Left ventricle myocardium inferior (tissue), 1 donor: ENCODE results near the gene BPIFA1. TPM values are rescaled to one million over a fixed set of nuclear protein-coding genes. Genes with fewer than 3 reads are reported as not detected.

Experiments used
- DNase-seq: peaks from one replicate; pipeline ENCODE4 v3.0.0-alpha.2; 2020
- H3K27ac ChIP-seq: fragments of 200-600 bp; replicated peaks from 2 replicates; pipeline ENCODE4 v1.8.0; 2021
- H3K27me3 ChIP-seq: fragments of 200-600 bp; 2 replicates; pipeline ENCODE4 v1.8.0; 2021; ENCODE audit warnings: low read depth
- H3K36me3 ChIP-seq: fragments of 200-600 bp; 2 replicates; pipeline ENCODE4 v1.8.0; 2021
- H3K4me1 ChIP-seq: fragments of 200-600 bp; 2 replicates; pipeline ENCODE4 v1.8.0; 2021
- H3K4me3 ChIP-seq: fragments of 200-600 bp; 2 replicates; pipeline ENCODE4 v1.8.0; 2021; ENCODE audit warnings: mild to moderate bottlenecking, moderate library complexity
- H3K9me3 ChIP-seq: fragments of 200-600 bp; replicated peaks from 2 replicates; pipeline ENCODE4 v1.8.0; 2021
- CTCF ChIP-seq: fragments of 200-600 bp; IDR thresholded peaks from 2 replicates; pipeline ENCODE4 v1.8.0; 2021; ENCODE audit warnings: antibody characterized with exemption, mild to moderate bottlenecking, borderline replicate concordance
- intact Hi-C: fragments of 100-400 bp; cut with micrococcal nuclease; formaldehyde crosslinking; loops from one replicate; pipeline ENCODE4 v1.11.0; 2022
- total RNA-seq: library from RNA; stranded (reverse); fragmentation: NEBNext Ultra II Directional; extraction: Animal tissue kit (Norgen Biotek cat#: 25700); gene quantifications from one replicate; pipeline ENCODE4 v1.2.1, GENCODE V29; 2021
- donor health status: DM: no; HTN: yes; CAD: no; lungs with severe emphysema.

Gene BPIFA1
- total RNA-seq, 1 donor from 2014 or later, result not detected

- H3K4me3 ChIP-seq, result no peak overlapping the region
- no peaks in the 10 kb centered on the region for H3K4me1 ChIP-seq
- H3K36me3 ChIP-seq, result no peaks in the 10 kb centered on the region
- intact Hi-C loops, result no loop called here
- H3K9me3 ChIP-seq, result no peaks in the 10 kb centered on the region
- H3K27me3 ChIP-seq, result peaks cover 91% of the 10 kb centered on the region
- no peak overlapping the region for H3K27ac ChIP-seq
- DNase-seq, result no peak
- no peak for TF ChIP-seq CTCF
These were observed 2.5 kb upstream of the BPIFA1 start for GRCh38 chr20:33233129-33233774.

GRCh38 chr20:33234050-33234449, 1.7 kb upstream of the BPIFA1 start:
- no peak overlapping the region for H3K4me3 ChIP-seq
- no peak for TF ChIP-seq CTCF
- no peaks in the 10 kb centered on the region for H3K36me3 ChIP-seq
- peaks cover 85% of the 10 kb centered on the region for H3K27me3 ChIP-seq
- H3K9me3 ChIP-seq, result no peaks in the 10 kb centered on the region
- no peak for DNase-seq
- no peaks in the 10 kb centered on the region for H3K4me1 ChIP-seq
- H3K27ac ChIP-seq, result no peak overlapping the region
- intact Hi-C loops, result no loop called here

- Histone ChIP-seq H3K4me1 (no peaks in the 10 kb centered on the region), H3K9me3 (no peaks in the 10 kb centered on the region), H3K27me3 (peaks cover 82% of the 10 kb centered on the region), H3K36me3 (no peaks in the 10 kb centered on the region), H3K4me3 (no peak overlapping the region), H3K27ac (no peak overlapping the region)
- no peak for TF ChIP-seq CTCF
- no peak for DNase-seq
- intact Hi-C loops, result no loop called here
These were observed 555 bp downstream of the BPIFA1 start for GRCh38 chr20:33236351-33236750.

- no peak for DNase-seq
- H3K36me3 ChIP-seq, result no peaks in the 10 kb centered on the region
- H3K27me3 ChIP-seq, result peaks cover 66% of the 10 kb centered on the region
- TF ChIP-seq CTCF, result no peak
- intact Hi-C loops, result no loop called here
- H3K4me3 ChIP-seq, result no peak overlapping the region
- no peak overlapping the region for H3K27ac ChIP-seq
- H3K4me1 ChIP-seq, result no peaks in the 10 kb centered on the region
- no peaks in the 10 kb centered on the region for H3K9me3 ChIP-seq
These were observed 2.2 kb downstream of the BPIFA1 start for GRCh38 chr20:33237989-33238388.

GRCh38 chr20:33239418-33239817, 3.6 kb downstream of the BPIFA1 start:
- Histone ChIP-seq H3K4me1 (no peaks in the 10 kb centered on the region), H3K27me3 (peaks cover 52% of the 10 kb centered on the region), H3K4me3 (no peak overlapping the region), H3K27ac (no peak overlapping the region), H3K36me3 (no peaks in the 10 kb centered on the region), H3K9me3 (no peaks in the 10 kb centered on the region)
- TF ChIP-seq CTCF, result no peak
- intact Hi-C loops, result no loop called here
- no peak for DNase-seq
